Measurements from ENCODE around the gene ANKRD45.
"Not testable (repeated sequence)": the region's sequence is repeated elsewhere in the genome, so short reads cannot be mapped to it uniquely, and the experiment has no call there.

Gene ANKRD45

GRCh38 chr1:173570370-173571007, 99.2 kb downstream of the ANKRD45 start:
- ATAC-seq = no peak

DNA sequence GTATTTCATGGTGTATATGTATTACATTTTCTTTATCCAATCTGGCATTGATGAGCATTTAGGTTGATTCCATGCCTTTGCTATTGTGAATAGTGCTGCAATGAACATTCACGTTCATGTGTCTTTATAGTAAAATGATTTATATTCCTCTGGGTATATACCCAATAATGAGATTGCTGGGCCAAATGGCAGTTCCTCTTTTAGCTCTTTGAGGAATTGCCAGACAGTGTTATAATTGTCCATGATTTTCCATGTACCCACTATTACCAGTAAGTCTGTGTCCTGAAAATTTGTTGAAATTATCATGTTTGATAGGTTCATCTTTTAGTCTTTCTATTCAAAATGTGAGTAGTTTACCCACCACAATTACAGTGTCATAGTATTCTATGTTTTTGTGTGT, 101.2 kb downstream of the ANKRD45 start:
- ATAC-seq = no peak

DNA sequence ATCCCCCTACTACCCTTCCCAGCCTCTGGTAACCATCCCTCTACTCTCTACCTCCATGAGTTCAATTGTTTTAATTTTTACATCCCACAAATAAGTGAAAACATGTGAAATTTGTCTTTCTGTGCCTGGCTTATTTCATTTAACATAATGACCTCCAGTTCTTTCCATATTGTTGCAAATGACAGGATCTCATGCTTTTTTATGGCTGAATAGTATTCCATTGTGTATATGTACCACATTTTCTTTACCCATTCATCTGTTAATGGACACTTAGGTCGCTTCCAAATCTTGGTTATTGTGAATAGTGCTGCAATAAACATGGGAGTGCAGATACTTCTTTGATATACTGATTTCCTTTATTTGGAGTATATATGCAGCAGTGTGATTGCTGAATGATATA, 105.8 kb downstream of the ANKRD45 start:
- ATAC-seq = not testable (repeated sequence)

- no peak for ATAC-seq
Observed at GRCh38 chr1:173562813-173563212, 106.8 kb downstream of the ANKRD45 start.

DNA sequence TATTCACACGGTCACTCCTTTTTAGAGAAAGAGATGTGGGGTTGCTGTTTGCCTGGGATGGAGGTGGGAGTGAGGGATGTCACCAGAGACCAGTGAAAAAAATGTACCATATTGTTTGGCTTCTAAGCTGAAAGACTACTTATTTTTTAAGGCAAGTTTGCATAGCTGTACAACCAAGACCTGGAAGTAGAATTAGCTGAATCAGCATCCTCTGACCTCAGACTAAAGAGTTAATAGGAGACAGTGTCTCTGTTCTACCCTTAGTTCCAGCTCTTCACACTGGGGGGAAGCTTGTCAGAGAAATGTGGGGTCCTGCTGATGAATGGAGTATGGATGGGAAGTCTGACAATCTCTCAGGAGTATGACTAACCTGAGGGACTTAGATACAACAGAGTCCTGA, 108.4 kb downstream of the ANKRD45 start:
- ATAC-seq = no peak

- ATAC-seq = peak in 1 of 2 donors; percentile 17
Observed at GRCh38 chr1:173560285-173560880, 109.3 kb downstream of the ANKRD45 start.

Measured in activated CD4-positive, CD25-positive, alpha-beta regulatory T cell treated with anti-CD3 and anti-CD28 coated beads, Interleukin-2, amount 50 U/mL, for 24 hours (primary cell).